SK-N-SH (cell line): ENCODE results near the gene PPY. TPM values are rescaled to one million over a fixed set of nuclear protein-coding genes. Genes with fewer than 3 reads are reported as not detected.

Experiments used
- CTCF ChIA-PET: fragments of 300-600, 350-600 bp; formaldehyde crosslinking; extraction: SDS; loops from one replicate; lab custom pipeline; 2021; lab: Yijun Ruan, JAX
- POLR2A ChIA-PET: fragments of 350-600 bp; sonication (Branson Sonifier 250); formaldehyde crosslinking; extraction: SDS; loops from one replicate; lab custom pipeline; 2020; ENCODE audit warnings: antibody characterized with exemption, inconsistent platforms; lab: Yijun Ruan, JAX
- DNase-seq: peaks from one replicate; pipeline ENCODE4 v3.0.0; 2012
- H2AFZ ChIP-seq: fragments of 200-600 bp; sonication (generic); 2 replicates; pipeline ENCODE4 v1.8.1; 2016; ENCODE audit warnings: antibody characterized with exemption, mild to moderate bottlenecking, low read depth
- H3F3A ChIP-seq: fragments of 200-600 bp; sonication (generic); replicated peaks from 2 replicates; pipeline ENCODE3; 2016; ENCODE audit warnings: antibody characterized with exemption, mild to moderate bottlenecking; ENCODE audit not compliant: insufficient read depth
- H3K27ac ChIP-seq, 2 experiments: fragments of 200-500 bp in 1 of 2; fragments of 200-600 bp in 1 of 2; sonication (Bioruptor generic) in 1 of 2; sonication (generic), shearing (Covaris generic) in 1 of 2; 2 replicates each; pipeline versions ENCODE4 v1.5.1 to v1.6.1; 2014 to 2016; ENCODE audit warnings: low read depth in 2 of 2, inconsistent platforms in 1 of 2, low read length in 1 of 2, mild to moderate bottlenecking in 1 of 2, mixed read lengths in 1 of 2
- H3K27me3 ChIP-seq: fragments of 200-600 bp; sonication (generic), shearing (Covaris generic); 2 replicates; pipeline ENCODE4 v1.6.1; 2016; ENCODE audit warnings: mixed run types; ENCODE audit not compliant: insufficient read depth
- H3K36me3 ChIP-seq, 2 experiments: fragments of 200-500 bp in 1 of 2; fragments of 200-600 bp in 1 of 2; sonication (Bioruptor generic) in 1 of 2; sonication (generic) in 1 of 2; replicated peaks in 1 of 2; 2 replicates each; pipeline versions ENCODE3 to v1.5.1; 2014 to 2016; ENCODE audit warnings: low read length in 1 of 2, mild to moderate bottlenecking in 1 of 2; ENCODE audit not compliant: insufficient read depth in 2 of 2, control insufficient read depth in 1 of 2
- H3K4me1 ChIP-seq, 2 experiments: fragments of 200-500 bp in 1 of 2; fragments of 200-600 bp in 1 of 2; sonication (Bioruptor generic) in 1 of 2; sonication (generic), shearing (Covaris generic) in 1 of 2; 2 replicates each; pipeline versions ENCODE4 v1.5.1 to v1.6.1; 2014 to 2016; ENCODE audit warnings: low read depth in 1 of 2, low read length in 1 of 2, mixed run types in 1 of 2; ENCODE audit not compliant: insufficient read depth in 2 of 2, control insufficient read depth in 1 of 2
- H3K4me2 ChIP-seq: fragments of 200-600 bp; sonication (generic), shearing (Covaris generic); 2 replicates; pipeline ENCODE4 v1.6.1; 2017; ENCODE audit warnings: mixed run types
- H3K4me3 ChIP-seq, 2 experiments: fragments of 200-500 bp in 1 of 2; fragments of 200-600 bp in 1 of 2; sonication (Bioruptor generic) in 1 of 2; sonication (generic), shearing (Covaris generic) in 1 of 2; 2 replicates each; pipeline versions ENCODE4 v1.5.1 to v1.8.1; 2014 to 2016; ENCODE audit warnings: low read depth in 2 of 2, inconsistent platforms in 1 of 2, low read length in 1 of 2, mild to moderate bottlenecking in 1 of 2, mixed read lengths in 1 of 2, moderate library complexity in 1 of 2
- H3K79me2 ChIP-seq: fragments of 200-600 bp; sonication (generic); 2 replicates; pipeline ENCODE4 v1.8.1; 2017; ENCODE audit warnings: mild to moderate bottlenecking; ENCODE audit not compliant: insufficient read depth
- H3K9ac ChIP-seq: fragments of 200-600 bp; sonication (generic); 2 replicates; pipeline ENCODE4 v1.6.1; 2017; ENCODE audit warnings: mixed run types
- H3K9me2 ChIP-seq: fragments of 200-600 bp; sonication (generic); 2 replicates; pipeline ENCODE4 v1.6.1; 2017; ENCODE audit warnings: mixed run types
- H3K9me3 ChIP-seq: fragments of 200-600 bp; sonication (generic); 2 replicates; pipeline ENCODE4 v1.6.1; 2017; ENCODE audit warnings: mixed run types, mild to moderate bottlenecking, moderate library complexity
- H4K20me1 ChIP-seq: fragments of 200-600 bp; sonication (generic); 2 replicates; pipeline ENCODE4 v1.6.1; 2017; ENCODE audit warnings: mild to moderate bottlenecking, mixed run types; ENCODE audit not compliant: insufficient read depth
- GATA2 ChIP-seq: sonication (generic); formaldehyde crosslinking; IDR thresholded peaks from 2 replicates; pipeline ENCODE4 v1.5.0; 2020; ENCODE audit warnings: mild to moderate bottlenecking, missing genetic modification reagents
- NRF1 ChIP-seq: IDR thresholded peaks from 2 replicates; pipeline ENCODE4 v1.6.1; 2012; ENCODE audit warnings: low read depth, mild to moderate bottlenecking, low read length
- RCOR1 ChIP-seq: fragments of 150-350 bp; IDR thresholded peaks from 2 replicates; pipeline ENCODE4 v1.6.1; 2017; ENCODE audit warnings: antibody characterized with exemption, low read length
- RXRA ChIP-seq: IDR thresholded peaks from 2 replicates; pipeline ENCODE4 v1.4.0; 2012; ENCODE audit warnings: low read depth, mild to moderate bottlenecking, borderline replicate concordance
- TCF12 ChIP-seq: IDR thresholded peaks from 2 replicates; pipeline ENCODE4 v1.4.0; 2012
- YY1 ChIP-seq: IDR thresholded peaks from 2 replicates; pipeline ENCODE4 v1.4.0; 2012; ENCODE audit warnings: low read depth, mild to moderate bottlenecking
- WGBS: methylation state at CpG from one replicate; pipeline ENCODE4 v1.1.6; 2017; ENCODE audit warnings: low lambda C conversion rate; 5-methylcytosine and 5-hydroxymethylcytosine counted together
- polyA plus RNA-seq, 3 experiments: library from polyadenylated mRNA; depleted of rRNA; stranded (reverse); fragments of >200 nt; gene quantifications; 2 replicates each; pipeline ENCODE4 v1.2.3, GENCODE V29; 2012
- TF ChIP-seq, protein P1 (sequence below): fragments of 200-600 bp; sonication (generic); IDR thresholded peaks from 2 replicates; pipeline ENCODE4 v1.6.1; 2017; ENCODE audit warnings: antibody characterized with exemption, mild to moderate bottlenecking, moderate library complexity
- TF ChIP-seq, protein P2 (sequence below): IDR thresholded peaks from 2 replicates; pipeline ENCODE4; 2012
- TF ChIP-seq, protein P3 (sequence below): IDR thresholded peaks from 2 replicates; pipeline ENCODE4 v1.4.0; 2012; ENCODE audit warnings: low read depth

Gene PPY
- polyA plus RNA-seq, 1 of the 3 experiments (the other 2 are of a cell fraction), result not detected

DNA sequence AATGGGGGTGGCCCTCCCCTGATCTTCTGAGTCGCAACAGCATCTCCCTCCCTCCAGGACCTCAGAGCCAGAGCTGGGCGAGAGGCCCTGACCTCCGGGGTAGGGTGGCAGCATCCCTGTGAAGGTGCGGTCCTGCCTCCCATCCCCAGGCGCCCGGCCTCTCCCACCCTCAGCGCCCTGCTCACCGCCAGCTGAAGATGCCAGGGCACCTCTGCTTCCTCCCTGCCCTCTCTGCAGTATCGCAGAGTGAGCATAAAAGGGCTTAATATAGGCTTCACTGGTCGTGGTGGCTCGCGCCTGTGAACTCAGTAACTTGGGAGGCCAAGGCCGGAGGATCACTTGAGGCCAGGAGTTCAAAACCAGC is 24.3 kb downstream of the PPY start:
- no peak for TF ChIP-seq RCOR1
- TF ChIP-seq, protein P1, sequence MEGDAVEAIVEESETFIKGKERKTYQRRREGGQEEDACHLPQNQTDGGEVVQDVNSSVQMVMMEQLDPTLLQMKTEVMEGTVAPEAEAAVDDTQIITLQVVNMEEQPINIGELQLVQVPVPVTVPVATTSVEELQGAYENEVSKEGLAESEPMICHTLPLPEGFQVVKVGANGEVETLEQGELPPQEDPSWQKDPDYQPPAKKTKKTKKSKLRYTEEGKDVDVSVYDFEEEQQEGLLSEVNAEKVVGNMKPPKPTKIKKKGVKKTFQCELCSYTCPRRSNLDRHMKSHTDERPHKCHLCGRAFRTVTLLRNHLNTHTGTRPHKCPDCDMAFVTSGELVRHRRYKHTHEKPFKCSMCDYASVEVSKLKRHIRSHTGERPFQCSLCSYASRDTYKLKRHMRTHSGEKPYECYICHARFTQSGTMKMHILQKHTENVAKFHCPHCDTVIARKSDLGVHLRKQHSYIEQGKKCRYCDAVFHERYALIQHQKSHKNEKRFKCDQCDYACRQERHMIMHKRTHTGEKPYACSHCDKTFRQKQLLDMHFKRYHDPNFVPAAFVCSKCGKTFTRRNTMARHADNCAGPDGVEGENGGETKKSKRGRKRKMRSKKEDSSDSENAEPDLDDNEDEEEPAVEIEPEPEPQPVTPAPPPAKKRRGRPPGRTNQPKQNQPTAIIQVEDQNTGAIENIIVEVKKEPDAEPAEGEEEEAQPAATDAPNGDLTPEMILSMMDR, result no peak
- no peak for TF ChIP-seq TCF12
- TF ChIP-seq YY1, result no peak
- TF ChIP-seq, protein P2, sequence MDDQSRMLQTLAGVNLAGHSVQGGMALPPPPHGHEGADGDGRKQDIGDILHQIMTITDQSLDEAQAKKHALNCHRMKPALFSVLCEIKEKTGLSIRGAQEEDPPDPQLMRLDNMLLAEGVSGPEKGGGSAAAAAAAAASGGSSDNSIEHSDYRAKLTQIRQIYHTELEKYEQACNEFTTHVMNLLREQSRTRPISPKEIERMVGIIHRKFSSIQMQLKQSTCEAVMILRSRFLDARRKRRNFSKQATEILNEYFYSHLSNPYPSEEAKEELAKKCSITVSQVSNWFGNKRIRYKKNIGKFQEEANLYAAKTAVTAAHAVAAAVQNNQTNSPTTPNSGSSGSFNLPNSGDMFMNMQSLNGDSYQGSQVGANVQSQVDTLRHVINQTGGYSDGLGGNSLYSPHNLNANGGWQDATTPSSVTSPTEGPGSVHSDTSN, result no peak
- TF ChIP-seq, protein P3, sequence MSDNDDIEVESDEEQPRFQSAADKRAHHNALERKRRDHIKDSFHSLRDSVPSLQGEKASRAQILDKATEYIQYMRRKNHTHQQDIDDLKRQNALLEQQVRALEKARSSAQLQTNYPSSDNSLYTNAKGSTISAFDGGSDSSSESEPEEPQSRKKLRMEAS, result no peak
- TF ChIP-seq, all 33 proteins: peak for 0
- CTCF ChIA-PET, result interaction anchor here (3.9 to 11.3 kb wide), 2 partner anchors 9 to 25 kb away, joined by 14 to 60 read pairs; partner anchors contain the start of genes MPP2 and PPY
- Histone ChIP-seq H2AFZ (no peak overlapping the region), H3K4me2 (no peak overlapping the region), H3K36me3 (no peaks in the 10 kb centered on the region), H3K9me3 (no peaks in the 10 kb centered on the region), H3F3A (no peaks in the 10 kb centered on the region), H3K9ac (no peak overlapping the region), H3K4me3 (no peak overlapping the region), H3K79me2 (no peaks in the 10 kb centered on the region), H3K4me1 (peaks cover 0 to 7% of the 10 kb centered on the region in 2 experiments; a peak in 1 of 4 replicates), H3K9me2 (no peaks in the 10 kb centered on the region), H3K27me3 (no peaks in the 10 kb centered on the region; the same call in 1 of the 2 replicates), H4K20me1 (no peaks in the 10 kb centered on the region), H3K27ac (no peak overlapping the region)
- DNase-seq, result no peak
- POLR2A ChIA-PET, result no interaction called here
- 83% methylated on average over 13 of the region's 13 CpGs for WGBS

DNA sequence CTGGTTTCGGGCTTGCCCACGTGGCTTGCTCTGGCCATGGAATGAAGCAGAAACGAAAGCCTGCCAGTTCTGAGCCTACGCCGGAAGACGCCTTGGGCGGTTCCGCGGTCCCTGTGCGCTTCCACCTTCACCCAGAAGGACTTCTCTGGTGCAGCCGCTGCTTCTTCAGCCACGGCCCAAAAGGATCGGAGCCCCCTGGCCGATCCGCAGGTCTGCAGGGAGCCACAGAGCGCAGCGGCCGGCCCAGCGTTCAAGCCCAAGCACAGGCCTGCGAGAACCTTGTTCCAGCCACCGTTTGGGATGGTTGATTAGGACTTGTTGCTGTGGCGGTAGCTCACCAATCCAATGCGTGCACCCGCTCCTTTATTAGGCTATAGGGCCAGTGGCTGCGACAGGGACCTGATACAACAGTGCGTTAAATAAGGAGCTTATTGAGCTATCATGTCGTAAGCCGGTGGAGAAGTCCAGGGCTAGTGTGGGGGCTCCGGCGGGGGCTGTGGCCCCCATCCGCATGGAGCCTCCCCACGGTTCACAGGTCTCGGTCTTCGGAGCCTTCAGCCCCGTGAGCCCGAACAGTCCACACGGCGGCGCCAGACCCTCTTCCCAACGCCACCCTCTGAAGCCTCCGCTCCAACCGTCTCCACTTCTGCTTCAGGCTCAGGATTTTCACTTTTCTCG is 24.8 kb downstream of the PPY start:
- H4K20me1 ChIP-seq, result no peaks in the 10 kb centered on the region
- H3K9me3 ChIP-seq, result no peaks in the 10 kb centered on the region
- no peaks in the 10 kb centered on the region for H3K79me2 ChIP-seq
- peaks cover 0 to 7% of the 10 kb centered on the region in 2 experiments; a peak in 1 of 4 replicates for H3K4me1 ChIP-seq
- TF ChIP-seq NRF1 (no peak), RXRA (no peak), GATA2 (no peak)
- H3K4me2 ChIP-seq, result no peak overlapping the region
- no peak overlapping the region for H3K4me3 ChIP-seq
- no peak for DNase-seq
- CTCF ChIA-PET, result interaction anchor here (3.9 kb wide), 1 partner anchor 26 kb away, joined by 14 read pairs; the partner anchor contains the start of gene PPY
- H3K36me3 ChIP-seq, result no peaks in the 10 kb centered on the region
- no peaks in the 10 kb centered on the region for H3K9me2 ChIP-seq
- H2AFZ ChIP-seq, result no peak overlapping the region
- WGBS, result 78% methylated on average over 24 of the region's 43 CpGs
- H3F3A ChIP-seq, result no peaks in the 10 kb centered on the region
- no peaks in the 10 kb centered on the region; the same call in 1 of the 2 replicates for H3K27me3 ChIP-seq
- POLR2A ChIA-PET, result no interaction called here
- no peak overlapping the region for H3K27ac ChIP-seq
- no peak overlapping the region for H3K9ac ChIP-seq
